Measurements from ENCODE around the gene ENOX1.

Gene ENOX1

GRCh38 chr13:43265028-43265427, 521.7 kb downstream of the ENOX1 start:
- H3K4me3 ChIP-seq (ENCODE audit: low read depth in 1 of 2, low read length in 2 of 2): no peak overlapping the region
- no peaks in the 10 kb centered on the region for H3K27me3 ChIP-seq (ENCODE audit: low read depth, low read length)
- H3K27ac ChIP-seq (ENCODE audit: low read length): no peak overlapping the region
- peaks cover 5 to 7% of the 10 kb centered on the region in 2 donors for H3K4me1 ChIP-seq (ENCODE audit: control insufficient read depth in 1 of 2, insufficient read depth in 2 of 2, low read length in 2 of 2)
- H3K36me3 ChIP-seq (ENCODE audit: control insufficient read depth in 1 of 2, insufficient read depth in 2 of 2, low read length in 2 of 2): no peaks in the 10 kb centered on the region
- no peaks in the 10 kb centered on the region for H3K9me3 ChIP-seq (ENCODE audit: control insufficient read depth in 1 of 2, low read length in 2 of 2)

DNA sequence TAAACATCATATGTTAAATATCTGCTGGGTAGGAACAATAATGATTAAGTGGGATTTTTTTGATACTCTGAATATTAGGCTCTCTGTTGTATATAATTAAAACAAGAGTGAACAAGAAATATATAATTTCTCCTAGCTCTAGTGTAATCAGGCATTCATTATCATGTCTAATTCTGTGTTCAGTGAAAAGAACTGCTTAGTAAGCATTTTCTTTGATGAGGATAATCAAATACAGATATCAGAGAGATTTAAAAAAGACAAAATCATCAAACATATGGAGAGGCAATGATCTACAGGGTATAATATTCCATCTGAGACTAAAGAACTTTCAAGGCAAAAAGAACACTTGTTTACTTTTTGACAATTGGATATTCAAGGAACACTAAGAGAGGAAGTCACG, 522.3 kb downstream of the ENOX1 start:
- no peak overlapping the region for H3K4me3 ChIP-seq (ENCODE audit: low read depth in 1 of 2, low read length in 2 of 2)
- no peaks in the 10 kb centered on the region for H3K27me3 ChIP-seq (ENCODE audit: low read depth, low read length)
- no peak overlapping the region for H3K27ac ChIP-seq (ENCODE audit: low read length)
- peaks cover 1 to 2% of the 10 kb centered on the region in 2 donors for H3K4me1 ChIP-seq (ENCODE audit: control insufficient read depth in 1 of 2, insufficient read depth in 2 of 2, low read length in 2 of 2)
- H3K9me3 ChIP-seq (ENCODE audit: control insufficient read depth in 1 of 2, low read length in 2 of 2): no peaks in the 10 kb centered on the region
- H3K36me3 ChIP-seq (ENCODE audit: control insufficient read depth in 1 of 2, insufficient read depth in 2 of 2, low read length in 2 of 2): no peaks in the 10 kb centered on the region

DNA sequence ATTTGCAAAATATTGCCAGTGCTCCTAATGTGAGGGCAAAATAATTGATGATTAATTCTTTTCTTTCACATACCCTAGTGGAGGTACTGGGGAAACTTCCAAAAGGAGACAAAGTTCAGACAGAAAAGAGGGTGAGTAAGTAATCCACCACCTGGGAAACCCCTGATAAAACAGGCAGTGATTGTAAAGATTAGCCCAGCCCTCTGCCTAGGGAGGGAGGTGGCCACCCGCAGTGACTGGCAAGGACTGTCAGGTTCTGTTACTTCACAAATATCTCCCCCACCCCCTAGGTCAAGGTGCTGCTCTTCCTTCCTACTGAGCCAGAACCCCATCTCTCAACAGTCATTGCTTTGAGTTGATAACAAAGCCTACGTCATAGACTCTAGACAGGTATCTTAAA, 523.7 kb downstream of the ENOX1 start:
- H3K9me3 ChIP-seq (ENCODE audit: control insufficient read depth in 1 of 2, low read length in 2 of 2): no peaks in the 10 kb centered on the region
- no peak overlapping the region for H3K4me3 ChIP-seq (ENCODE audit: low read depth in 1 of 2, low read length in 2 of 2)
- no peaks in the 10 kb centered on the region for H3K4me1 ChIP-seq (ENCODE audit: control insufficient read depth in 1 of 2, insufficient read depth in 2 of 2, low read length in 2 of 2)
- H3K27ac ChIP-seq (ENCODE audit: low read length): no peak overlapping the region
- no peaks in the 10 kb centered on the region for H3K36me3 ChIP-seq (ENCODE audit: control insufficient read depth in 1 of 2, insufficient read depth in 2 of 2, low read length in 2 of 2)
- no peaks in the 10 kb centered on the region for H3K27me3 ChIP-seq (ENCODE audit: low read depth, low read length)

DNA sequence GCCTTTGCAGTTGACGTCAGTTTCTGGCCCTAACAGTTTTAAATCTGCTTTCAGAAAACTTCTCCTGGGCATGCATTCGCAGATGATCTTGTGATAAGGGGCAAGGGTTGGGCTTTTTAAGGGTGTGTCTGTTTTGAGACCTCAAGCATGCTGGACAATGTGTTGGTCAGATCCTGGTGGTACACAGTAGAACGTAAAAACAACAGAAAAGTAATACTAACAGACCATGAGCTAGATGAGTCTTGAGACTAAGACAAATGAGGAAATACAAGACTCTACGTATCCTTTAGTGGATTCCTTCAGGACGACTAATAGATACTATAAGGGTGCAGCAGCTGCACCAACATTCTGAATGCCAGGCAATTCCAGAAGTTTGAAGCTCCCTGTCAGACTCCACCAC, 525.8 kb downstream of the ENOX1 start:
- no peaks in the 10 kb centered on the region for H3K4me1 ChIP-seq (ENCODE audit: control insufficient read depth in 1 of 2, insufficient read depth in 2 of 2, low read length in 2 of 2)
- H3K27ac ChIP-seq (ENCODE audit: low read length): no peak overlapping the region
- no peaks in the 10 kb centered on the region for H3K9me3 ChIP-seq (ENCODE audit: control insufficient read depth in 1 of 2, low read length in 2 of 2)
- no peak overlapping the region for H3K4me3 ChIP-seq (ENCODE audit: low read depth in 1 of 2, low read length in 2 of 2)
- H3K36me3 ChIP-seq (ENCODE audit: control insufficient read depth in 1 of 2, insufficient read depth in 2 of 2, low read length in 2 of 2): no peaks in the 10 kb centered on the region
- H3K27me3 ChIP-seq (ENCODE audit: low read depth, low read length): no peaks in the 10 kb centered on the region

DNA sequence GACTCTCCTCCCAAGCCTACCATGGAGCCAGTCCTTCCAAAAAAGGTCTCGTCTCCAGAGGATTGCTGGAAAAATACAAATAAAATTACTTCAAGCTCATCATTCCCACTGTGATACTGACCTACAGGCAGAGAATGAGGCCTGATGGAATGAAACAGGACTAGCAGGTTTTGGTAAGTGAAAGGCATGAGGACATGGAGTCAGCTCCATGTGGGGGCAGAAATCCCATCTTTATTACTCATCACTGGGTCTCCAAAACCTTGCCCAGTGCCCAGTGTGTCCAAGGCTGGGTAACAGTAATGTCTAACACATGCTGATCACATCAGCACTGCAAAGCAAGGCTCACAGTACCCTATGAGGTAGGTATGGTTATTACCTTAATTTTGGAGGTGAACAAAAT, 528.0 kb downstream of the ENOX1 start:
- no peak overlapping the region for H3K4me3 ChIP-seq (ENCODE audit: low read depth in 1 of 2, low read length in 2 of 2)
- no peak overlapping the region for H3K27ac ChIP-seq (ENCODE audit: low read length)
- H3K4me1 ChIP-seq (ENCODE audit: control insufficient read depth in 1 of 2, insufficient read depth in 2 of 2, low read length in 2 of 2): no peaks in the 10 kb centered on the region
- H3K9me3 ChIP-seq (ENCODE audit: control insufficient read depth in 1 of 2, low read length in 2 of 2): no peaks in the 10 kb centered on the region
- no peaks in the 10 kb centered on the region for H3K36me3 ChIP-seq (ENCODE audit: control insufficient read depth in 1 of 2, insufficient read depth in 2 of 2, low read length in 2 of 2)
- no peaks in the 10 kb centered on the region for H3K27me3 ChIP-seq (ENCODE audit: low read depth, low read length)

DNA sequence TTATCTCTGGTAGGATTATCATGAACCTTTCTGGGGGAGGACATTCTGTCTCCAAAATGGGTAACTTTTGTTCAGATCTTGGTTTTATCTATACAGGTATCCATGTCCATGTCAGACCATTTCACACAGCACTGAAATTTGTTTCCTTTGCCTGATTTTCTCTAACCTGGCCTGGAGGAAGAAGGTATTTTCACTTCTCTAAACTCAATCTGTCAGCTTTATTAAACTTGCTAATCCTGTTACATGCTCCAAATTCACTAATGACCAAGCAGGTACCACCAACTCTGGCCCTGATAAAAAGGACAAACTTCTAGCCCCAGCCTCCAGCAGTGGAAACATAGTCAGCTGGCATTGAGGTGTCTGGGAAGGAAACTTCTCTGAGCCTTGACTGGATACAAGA, 529.0 kb downstream of the ENOX1 start:
- no peaks in the 10 kb centered on the region for H3K27me3 ChIP-seq (ENCODE audit: low read depth, low read length)
- H3K9me3 ChIP-seq (ENCODE audit: control insufficient read depth in 1 of 2, low read length in 2 of 2): no peaks in the 10 kb centered on the region
- H3K4me3 ChIP-seq (ENCODE audit: low read depth in 1 of 2, low read length in 2 of 2): no peak overlapping the region
- no peaks in the 10 kb centered on the region for H3K4me1 ChIP-seq (ENCODE audit: control insufficient read depth in 1 of 2, insufficient read depth in 2 of 2, low read length in 2 of 2)
- no peaks in the 10 kb centered on the region for H3K36me3 ChIP-seq (ENCODE audit: control insufficient read depth in 1 of 2, insufficient read depth in 2 of 2, low read length in 2 of 2)
- no peak overlapping the region for H3K27ac ChIP-seq (ENCODE audit: low read length)

DNA sequence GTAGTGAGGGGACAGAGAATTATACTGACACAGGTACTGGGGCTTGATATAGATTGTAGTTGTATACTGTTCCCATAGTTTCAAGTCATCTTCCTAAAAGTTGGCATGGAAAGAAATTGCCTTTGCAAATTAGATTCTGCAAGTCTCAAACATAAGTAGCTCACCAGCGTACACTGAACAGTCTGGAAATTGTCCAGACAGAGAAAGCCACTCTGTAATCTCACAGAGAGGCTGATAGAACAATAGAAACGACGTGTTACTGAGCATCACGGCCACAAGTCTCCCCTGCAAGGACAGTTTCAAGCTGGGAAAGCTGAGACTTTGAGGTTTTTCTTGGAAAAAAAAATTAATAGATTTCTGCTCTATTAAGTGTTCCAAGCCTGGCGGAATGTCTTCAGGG, 534.8 kb downstream of the ENOX1 start:
- Histone ChIP-seq H3K4me3 (ENCODE audit: low read depth in 1 of 2, low read length in 2 of 2) (no peak overlapping the region), H3K27me3 (ENCODE audit: low read depth, low read length) (no peaks in the 10 kb centered on the region), H3K36me3 (ENCODE audit: control insufficient read depth in 1 of 2, insufficient read depth in 2 of 2, low read length in 2 of 2) (no peaks in the 10 kb centered on the region), H3K9me3 (ENCODE audit: control insufficient read depth in 1 of 2, low read length in 2 of 2) (no peaks in the 10 kb centered on the region), H3K27ac (ENCODE audit: low read length) (no peak overlapping the region), H3K4me1 (ENCODE audit: control insufficient read depth in 1 of 2, insufficient read depth in 2 of 2, low read length in 2 of 2) (no peaks in the 10 kb centered on the region)

- no peaks in the 10 kb centered on the region for H3K4me1 ChIP-seq (ENCODE audit: control insufficient read depth in 1 of 2, insufficient read depth in 2 of 2, low read length in 2 of 2)
- no peaks in the 10 kb centered on the region for H3K27me3 ChIP-seq (ENCODE audit: low read depth, low read length)
- H3K9me3 ChIP-seq (ENCODE audit: control insufficient read depth in 1 of 2, low read length in 2 of 2): no peaks in the 10 kb centered on the region
- H3K27ac ChIP-seq (ENCODE audit: low read length): no peak overlapping the region
- no peaks in the 10 kb centered on the region for H3K36me3 ChIP-seq (ENCODE audit: control insufficient read depth in 1 of 2, insufficient read depth in 2 of 2, low read length in 2 of 2)
- no peak overlapping the region for H3K4me3 ChIP-seq (ENCODE audit: low read depth in 1 of 2, low read length in 2 of 2)
Measured at GRCh38 chr13:43246382-43246781, 540.4 kb downstream of the ENOX1 start.

DNA sequence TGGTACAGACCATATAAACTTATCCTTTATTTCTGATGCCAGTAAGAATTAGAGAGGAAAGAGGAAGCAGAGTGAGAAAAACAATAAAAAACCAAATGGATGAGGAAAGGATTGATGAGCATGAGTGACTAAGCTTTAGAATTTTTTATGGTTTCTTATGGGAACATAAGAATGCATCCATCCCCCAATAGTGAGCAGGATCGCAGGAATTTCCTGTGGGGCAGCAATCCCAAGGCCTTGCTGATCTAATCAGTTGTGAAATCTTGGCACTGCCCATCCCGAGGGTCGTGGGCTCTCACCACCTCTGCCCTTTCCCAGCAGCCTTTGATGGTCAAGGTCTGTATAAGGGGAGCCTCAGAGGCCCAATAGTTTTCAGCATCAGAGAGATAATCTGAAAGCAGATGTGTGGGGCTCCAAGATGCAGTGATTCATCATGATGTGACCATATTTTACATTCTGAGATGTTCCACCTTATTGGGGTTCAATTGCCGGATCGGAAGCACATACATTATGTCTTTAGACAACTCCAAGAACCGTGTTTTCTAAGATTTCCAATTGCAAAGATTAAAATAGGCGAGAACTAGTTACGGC, 541.3 kb downstream of the ENOX1 start:
- no peak overlapping the region for H3K27ac ChIP-seq (ENCODE audit: low read length)
- no peaks in the 10 kb centered on the region for H3K4me1 ChIP-seq (ENCODE audit: control insufficient read depth in 1 of 2, insufficient read depth in 2 of 2, low read length in 2 of 2)
- no peaks in the 10 kb centered on the region for H3K36me3 ChIP-seq (ENCODE audit: control insufficient read depth in 1 of 2, insufficient read depth in 2 of 2, low read length in 2 of 2)
- no peak overlapping the region for H3K4me3 ChIP-seq (ENCODE audit: low read depth in 1 of 2, low read length in 2 of 2)
- no peaks in the 10 kb centered on the region for H3K9me3 ChIP-seq (ENCODE audit: control insufficient read depth in 1 of 2, low read length in 2 of 2)
- no peaks in the 10 kb centered on the region for H3K27me3 ChIP-seq (ENCODE audit: low read depth, low read length)

GRCh38 chr13:43244481-43244880, 542.3 kb downstream of the ENOX1 start:
- Histone ChIP-seq H3K27me3 (ENCODE audit: low read depth, low read length) (no peaks in the 10 kb centered on the region), H3K4me1 (ENCODE audit: control insufficient read depth in 1 of 2, insufficient read depth in 2 of 2, low read length in 2 of 2) (no peaks in the 10 kb centered on the region), H3K9me3 (ENCODE audit: control insufficient read depth in 1 of 2, low read length in 2 of 2) (no peaks in the 10 kb centered on the region), H3K27ac (ENCODE audit: low read length) (no peak overlapping the region), H3K4me3 (ENCODE audit: low read depth in 1 of 2, low read length in 2 of 2) (no peak overlapping the region), H3K36me3 (ENCODE audit: control insufficient read depth in 1 of 2, insufficient read depth in 2 of 2, low read length in 2 of 2) (no peaks in the 10 kb centered on the region)

DNA sequence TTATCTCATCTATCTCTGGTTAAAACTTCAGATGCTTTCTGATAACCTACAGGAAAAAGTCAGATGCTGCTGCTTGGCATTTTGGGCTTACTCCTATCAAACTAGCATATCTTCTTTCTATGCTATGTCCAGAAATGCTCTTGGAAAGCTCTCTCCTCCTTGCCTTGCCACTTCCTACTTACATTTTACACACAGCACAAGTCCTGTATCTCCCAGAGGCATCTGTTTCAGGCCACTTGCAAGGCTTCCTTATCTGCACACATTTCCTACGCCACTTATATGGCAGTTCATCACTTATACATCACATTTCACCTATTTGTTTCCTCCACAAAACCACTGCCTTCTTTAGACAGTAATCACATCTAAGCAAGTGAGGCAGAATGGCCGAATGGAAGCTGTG, 543.1 kb downstream of the ENOX1 start:
- Histone ChIP-seq H3K4me3 (ENCODE audit: low read depth in 1 of 2, low read length in 2 of 2) (no peak overlapping the region), H3K27ac (ENCODE audit: low read length) (no peak overlapping the region), H3K9me3 (ENCODE audit: control insufficient read depth in 1 of 2, low read length in 2 of 2) (no peaks in the 10 kb centered on the region), H3K36me3 (ENCODE audit: control insufficient read depth in 1 of 2, insufficient read depth in 2 of 2, low read length in 2 of 2) (no peaks in the 10 kb centered on the region), H3K27me3 (ENCODE audit: low read depth, low read length) (no peaks in the 10 kb centered on the region), H3K4me1 (ENCODE audit: control insufficient read depth in 1 of 2, insufficient read depth in 2 of 2, low read length in 2 of 2) (no peaks in the 10 kb centered on the region)

- H3K27me3 ChIP-seq (ENCODE audit: low read depth, low read length): no peaks in the 10 kb centered on the region
- no peaks in the 10 kb centered on the region for H3K36me3 ChIP-seq (ENCODE audit: control insufficient read depth in 1 of 2, insufficient read depth in 2 of 2, low read length in 2 of 2)
- H3K9me3 ChIP-seq (ENCODE audit: control insufficient read depth in 1 of 2, low read length in 2 of 2): no peaks in the 10 kb centered on the region
- no peaks in the 10 kb centered on the region for H3K4me1 ChIP-seq (ENCODE audit: control insufficient read depth in 1 of 2, insufficient read depth in 2 of 2, low read length in 2 of 2)
- H3K4me3 ChIP-seq (ENCODE audit: low read depth in 1 of 2, low read length in 2 of 2): no peak overlapping the region
- no peak overlapping the region for H3K27ac ChIP-seq (ENCODE audit: low read length)
Measured at GRCh38 chr13:43242040-43242439, 544.7 kb downstream of the ENOX1 start.

Data from muscle layer of duodenum (tissue), 2 donors.